Measurements from ENCODE around the gene AREG.

DNA sequence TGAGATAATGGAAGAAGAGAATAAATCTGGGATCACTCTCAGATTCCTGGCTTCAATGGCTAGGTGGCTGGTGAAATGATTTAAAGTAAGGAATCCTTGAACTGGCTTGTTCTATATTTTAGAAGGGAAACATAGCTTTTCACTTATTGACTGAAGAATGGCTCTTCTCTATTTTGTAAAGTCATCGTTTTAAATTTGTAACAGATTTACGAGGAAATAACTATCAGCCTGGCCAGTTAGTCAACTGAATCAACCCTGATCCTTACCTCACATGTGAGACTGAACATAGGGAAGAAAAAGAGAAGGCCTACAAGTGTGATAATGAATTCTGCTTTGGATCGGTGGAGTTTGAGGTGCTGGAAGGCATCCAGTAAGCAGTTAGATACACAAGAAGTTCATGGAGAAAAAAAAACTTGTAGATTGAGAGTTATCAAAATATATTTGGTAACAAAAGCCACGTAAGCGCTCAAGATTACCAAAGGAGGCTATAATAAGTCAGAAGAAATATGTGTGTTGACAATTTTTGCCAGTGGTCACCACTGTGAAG, 12.0 kb downstream of the AREG start:
- TF ChIP-seq, protein P1, sequence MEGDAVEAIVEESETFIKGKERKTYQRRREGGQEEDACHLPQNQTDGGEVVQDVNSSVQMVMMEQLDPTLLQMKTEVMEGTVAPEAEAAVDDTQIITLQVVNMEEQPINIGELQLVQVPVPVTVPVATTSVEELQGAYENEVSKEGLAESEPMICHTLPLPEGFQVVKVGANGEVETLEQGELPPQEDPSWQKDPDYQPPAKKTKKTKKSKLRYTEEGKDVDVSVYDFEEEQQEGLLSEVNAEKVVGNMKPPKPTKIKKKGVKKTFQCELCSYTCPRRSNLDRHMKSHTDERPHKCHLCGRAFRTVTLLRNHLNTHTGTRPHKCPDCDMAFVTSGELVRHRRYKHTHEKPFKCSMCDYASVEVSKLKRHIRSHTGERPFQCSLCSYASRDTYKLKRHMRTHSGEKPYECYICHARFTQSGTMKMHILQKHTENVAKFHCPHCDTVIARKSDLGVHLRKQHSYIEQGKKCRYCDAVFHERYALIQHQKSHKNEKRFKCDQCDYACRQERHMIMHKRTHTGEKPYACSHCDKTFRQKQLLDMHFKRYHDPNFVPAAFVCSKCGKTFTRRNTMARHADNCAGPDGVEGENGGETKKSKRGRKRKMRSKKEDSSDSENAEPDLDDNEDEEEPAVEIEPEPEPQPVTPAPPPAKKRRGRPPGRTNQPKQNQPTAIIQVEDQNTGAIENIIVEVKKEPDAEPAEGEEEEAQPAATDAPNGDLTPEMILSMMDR (IDR thresholded peaks at IDR 0.05), result no peak
- no peak for TF ChIP-seq POLR2A (IDR thresholded peaks at IDR 0.05)
